HCT116 (cell line): ENCODE results near the gene C4orf17. TPM values are rescaled to one million over a fixed set of nuclear protein-coding genes. Genes with fewer than 3 reads are reported as not detected.

ENCODE experiments used
- ATAC-seq: fragments of 200-7000 bp; cut with Tn5 transposase; 2 replicates; pipeline ENCODE4 v1.9.1; 2020; ENCODE audit warnings: mild to moderate bottlenecking, moderate library complexity
- BruUV-seq: library from RNA; stranded (reverse); fragments of 400-500 nt; replicated peaks from 2 replicates; lab custom pipeline; 2021; lab: Mats Ljungman, UMichigan
- CTCF ChIA-PET: fragments of 300-600 bp; sonication (Branson Sonifier 250); formaldehyde crosslinking; loops from one replicate; lab custom pipeline; 2021; ENCODE audit warnings: antibody characterized with exemption; lab: Charles Lee
- POLR2A ChIA-PET: fragments of 300-600, 350-600 bp; sonication (Branson Sonifier 250); formaldehyde crosslinking; loops from one replicate; lab custom pipeline; 2021; ENCODE audit warnings: antibody characterized with exemption; lab: Charles Lee
- RAD21 ChIA-PET, 2 experiments: fragments of 300-600 bp; sonication (Branson Sonifier 250); formaldehyde crosslinking; loops; one replicate each; lab custom pipeline; 2023; ENCODE audit warnings: low total read pairs in 2 of 2; ENCODE audit not compliant: uncharacterized antibody in 2 of 2, unreplicated experiment in 2 of 2, low non-redundant PET in 1 of 2; lab: Charles Lee
- DNase-seq: peaks from one replicate; pipeline ENCODE4 v3.0.0-alpha.2; 2010; ENCODE audit warnings: low read depth, low spot score
- H2AFZ ChIP-seq: fragments of 200-600 bp; shearing (Covaris generic), sonication (generic); 2 replicates; pipeline ENCODE4 v1.6.1; 2017; ENCODE audit warnings: low read depth, mixed run types, mixed read lengths, antibody characterized with exemption, low read length; ENCODE audit not compliant: poor library complexity, severe bottlenecking
- H3K27ac ChIP-seq: 2 replicates; pipeline ENCODE4 v1.5.1; 2012; ENCODE audit warnings: low read depth, low read length
- H3K27me3 ChIP-seq: fragments of 200-600 bp; sonication (generic); 2 replicates; pipeline ENCODE4 v1.6.1; 2016; ENCODE audit warnings: mixed run types, low read length, mixed read lengths; ENCODE audit not compliant: insufficient read depth
- H3K36me3 ChIP-seq, 2 experiments: fragments of 200-500 bp in 1 of 2; fragments of 200-600 bp in 1 of 2; sonication (Bioruptor generic) in 1 of 2; sonication (generic) in 1 of 2; 2 replicates each; pipeline versions ENCODE4 v1.5.1 to v1.6.1; 2014 to 2016; ENCODE audit warnings: low read length in 2 of 2, inconsistent platforms in 1 of 2, mixed read lengths in 1 of 2, mixed run types in 1 of 2; ENCODE audit not compliant: insufficient read depth in 2 of 2, control insufficient read depth in 1 of 2
- H3K4me1 ChIP-seq, 2 experiments: fragments of 200-600 bp in 1 of 2; sonication (generic) in 1 of 2; 2 replicates each; pipeline versions ENCODE4 v1.5.1 to v1.6.1; 2012 to 2017; ENCODE audit warnings: low read length in 2 of 2, inconsistent platforms in 1 of 2, mild to moderate bottlenecking in 1 of 2, mixed read lengths in 1 of 2, mixed run types in 1 of 2, moderate library complexity in 1 of 2; ENCODE audit not compliant: insufficient read depth in 2 of 2, control insufficient read depth in 1 of 2
- H3K4me2 ChIP-seq: fragments of 200-600 bp; sonication (generic); 2 replicates; pipeline ENCODE4 v1.6.1; 2017; ENCODE audit warnings: mixed run types, low read length, mixed read lengths
- H3K4me3 ChIP-seq, 2 experiments: fragments of 200-600 bp in 1 of 2; sonication (generic) in 1 of 2; replicated peaks in 1 of 2; 2 replicates each; pipeline ENCODE4 v1.5.1; 2011 to 2016; ENCODE audit warnings: low read length in 2 of 2, control low read depth in 1 of 2, low read depth in 1 of 2, mild to moderate bottlenecking in 1 of 2, mixed read lengths in 1 of 2, mixed run types in 1 of 2
- H3K79me2 ChIP-seq: fragments of 200-600 bp; sonication (generic); 2 replicates; pipeline ENCODE4 v1.6.1; 2017; ENCODE audit warnings: mild to moderate bottlenecking, mixed run types, low read length, moderate library complexity, mixed read lengths; ENCODE audit not compliant: insufficient read depth
- H3K9ac ChIP-seq: fragments of 200-600 bp; sonication (generic); 2 replicates; pipeline ENCODE4 v1.6.1; 2016; ENCODE audit warnings: low read length, mixed read lengths
- H3K9me2 ChIP-seq: fragments of 200-600 bp; sonication (generic), shearing (Covaris generic); 2 replicates; pipeline ENCODE4 v1.6.1; 2017; ENCODE audit warnings: mixed run types, mild to moderate bottlenecking, moderate library complexity; ENCODE audit not compliant: insufficient read depth
- H3K9me3 ChIP-seq, 2 experiments: fragments of 200-500 bp in 1 of 2; fragments of 200-600 bp in 1 of 2; sonication (Bioruptor generic) in 1 of 2; sonication (generic) in 1 of 2; 2 replicates each; pipeline ENCODE4 v1.6.1; 2014 to 2017; ENCODE audit warnings: low read length in 2 of 2, mixed read lengths in 2 of 2, inconsistent platforms in 1 of 2, low read depth in 1 of 2, mild to moderate bottlenecking in 1 of 2, mixed run types in 1 of 2, moderate library complexity in 1 of 2; ENCODE audit not compliant: control insufficient read depth in 1 of 2, insufficient read depth in 1 of 2
- H4K20me1 ChIP-seq: fragments of 200-600 bp; sonication (generic), shearing (Covaris generic); 2 replicates; pipeline ENCODE4 v1.6.1; 2017; ENCODE audit warnings: mixed run types, mild to moderate bottlenecking, moderate library complexity; ENCODE audit not compliant: insufficient read depth
- ATF3 ChIP-seq: IDR thresholded peaks from 2 replicates; pipeline ENCODE4 v1.6.1; 2012
- CBX3 ChIP-seq: IDR thresholded peaks from 2 replicates; pipeline ENCODE4 v1.6.1; 2012; ENCODE audit warnings: low read depth
- ELF1 ChIP-seq: IDR thresholded peaks from 2 replicates; pipeline ENCODE4 v1.6.1; 2012; ENCODE audit warnings: low read depth, borderline replicate concordance
- EZH2 ChIP-seq: fragments of 200-600 bp; sonication (generic); IDR thresholded peaks from 2 replicates; pipeline ENCODE4 v1.6.1; 2017; ENCODE audit warnings: antibody characterized with exemption, mixed run types
- EZH2phosphoT487 ChIP-seq: fragments of 200-600 bp; IDR thresholded peaks from 2 replicates; pipeline ENCODE4 v1.6.1; 2018; ENCODE audit warnings: antibody characterized with exemption, borderline replicate concordance
- FOSL1 ChIP-seq: IDR thresholded peaks from 2 replicates; pipeline ENCODE4 v1.6.1; 2012; ENCODE audit warnings: low read depth
- JUND ChIP-seq: IDR thresholded peaks from 2 replicates; pipeline ENCODE4 v1.6.1; 2012
- POLR2A ChIP-seq: IDR thresholded peaks from 2 replicates; pipeline ENCODE4 v1.7.0; 2011; ENCODE audit warnings: borderline replicate concordance; ENCODE audit not compliant: insufficient read depth, insufficient read length; ENCODE audit errors: extremely low read depth
- POLR2AphosphoS5 ChIP-seq: IDR thresholded peaks from 2 replicates; pipeline ENCODE4 v1.6.1; 2011; ENCODE audit warnings: mild to moderate bottlenecking, low read depth, low read length, moderate library complexity
- REST ChIP-seq: IDR thresholded peaks from 2 replicates; pipeline ENCODE4 v1.6.1; 2012; ENCODE audit warnings: low read depth
- SIN3A ChIP-seq: IDR thresholded peaks from 2 replicates; pipeline ENCODE4 v1.6.1; 2012; ENCODE audit warnings: low read depth
- SP1 ChIP-seq: IDR thresholded peaks from 2 replicates; pipeline ENCODE4 v1.6.1; 2012; ENCODE audit warnings: low read depth
- intact Hi-C: fragments of 100-400 bp; cut with micrococcal nuclease; formaldehyde crosslinking; loops from 2 replicates; pipeline ENCODE4 v1.10.0; 2022
- total RNA-seq: library from RNA; stranded (reverse); gene quantifications from one replicate; pipeline ENCODE4 v1.2.1, GENCODE V29; 2021; ENCODE audit not compliant: unreplicated experiment

Gene C4orf17
- total RNA-seq, 1 experiment from 2014 or later = not detected

- intact Hi-C loops = no loop called here
- Histone ChIP-seq H3K4me1 (no peaks in the 10 kb centered on the region), H3K4me3 (no peak overlapping the region), H3K9me2 (no peaks in the 10 kb centered on the region), H3K9me3 (no peaks in the 10 kb centered on the region), H3K36me3 (no peaks in the 10 kb centered on the region), H4K20me1 (no peaks in the 10 kb centered on the region), H3K9ac (no peak overlapping the region), H2AFZ (no peak overlapping the region), H3K79me2 (no peaks in the 10 kb centered on the region), H3K4me2 (no peak overlapping the region), H3K27me3 (no peaks in the 10 kb centered on the region), H3K27ac (no peak overlapping the region)
- ChIA-PET POLR2A (no interaction called here), RAD21 (no interaction called here), CTCF (no interaction called here)
- ATAC-seq (no peak), DNase-seq (no peak)
- BruUV-seq = no TSS peak
- TF ChIP-seq EZH2phosphoT487 (no peak), ELF1 (no peak), SIN3A (no peak), ATF3 (no peak), JUND (no peak), FOSL1 (no peak)
Measured at GRCh38 chr4:99536271-99536670, 25.4 kb downstream of the C4orf17 start.

DNA sequence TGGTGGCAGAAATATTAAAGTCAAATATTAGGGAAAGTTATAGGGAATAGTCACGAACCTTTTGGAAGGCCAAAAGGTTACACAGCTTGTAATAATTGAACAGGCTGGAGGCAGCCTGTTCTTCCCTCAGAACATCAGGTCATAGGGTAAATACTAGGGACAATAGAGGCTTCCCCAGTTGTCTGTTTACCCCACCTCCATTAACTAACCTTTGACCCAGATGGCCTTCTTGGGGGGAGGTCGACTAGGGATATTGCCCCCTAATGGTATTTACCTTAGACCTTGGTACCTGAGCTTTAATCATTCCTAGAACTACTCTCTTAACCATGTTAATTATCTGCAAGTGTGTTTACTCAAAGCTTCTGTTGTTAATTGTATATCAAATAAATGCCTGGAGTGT, 26.0 kb downstream of the C4orf17 start:
- no peak for DNase-seq
- Histone ChIP-seq H3K36me3 (no peaks in the 10 kb centered on the region), H2AFZ (no peak overlapping the region), H3K4me3 (no peak overlapping the region), H3K27ac (no peak overlapping the region), H3K27me3 (no peaks in the 10 kb centered on the region), H3K9me2 (no peaks in the 10 kb centered on the region), H3K4me2 (no peak overlapping the region), H3K9me3 (no peaks in the 10 kb centered on the region), H3K79me2 (no peaks in the 10 kb centered on the region), H3K9ac (no peak overlapping the region), H3K4me1 (no peaks in the 10 kb centered on the region), H4K20me1 (no peaks in the 10 kb centered on the region)
- ATAC-seq = no peak
- ChIA-PET RAD21 (no interaction called here), POLR2A (no interaction called here), CTCF (no interaction called here)
- BruUV-seq = no TSS peak
- no peak for TF ChIP-seq CBX3
- no peak for TF ChIP-seq EZH2
- no peak for TF ChIP-seq POLR2A
- no peak for TF ChIP-seq POLR2AphosphoS5
- no peak for TF ChIP-seq EZH2phosphoT487
- TF ChIP-seq REST = no peak
- TF ChIP-seq SP1 = no peak
- intact Hi-C loops = no loop called here
